Measurements from ENCODE around the gene TTC39C.

Gene TTC39C

GRCh38 chr18:23992089-23992940 lies 22.2 kb upstream of the TTC39C start:
- no peak for DNase-seq

GRCh38 chr18:23992941-23993280 lies 21.6 kb upstream of the TTC39C start:
- DNase-seq, result no peak

- peak; percentile 79 for DNase-seq
Measured at GRCh38 chr18:23994361-23994902, 20.1 kb upstream of the TTC39C start.

GRCh38 chr18:23995180-23995579 lies 19.4 kb upstream of the TTC39C start:
- DNase-seq, result no peak

GRCh38 chr18:23998018-23998417 lies 16.5 kb upstream of the TTC39C start:
- no peak for DNase-seq

- no peak for DNase-seq
Measured at GRCh38 chr18:23998820-23999219, 15.7 kb upstream of the TTC39C start.

- DNase-seq, result no peak
Measured at GRCh38 chr18:24000613-24001490, 13.7 kb upstream of the TTC39C start.

GRCh38 chr18:24002479-24002878 lies 12.1 kb upstream of the TTC39C start:
- no peak for DNase-seq

GRCh38 chr18:24003288-24003687 lies 11.3 kb upstream of the TTC39C start:
- no peak for DNase-seq

GRCh38 chr18:24003903-24004640 lies 10.5 kb upstream of the TTC39C start:
- peak; percentile 27 for DNase-seq

- no peak for DNase-seq
Measured at GRCh38 chr18:24006712-24007313, 7.7 kb upstream of the TTC39C start.

GRCh38 chr18:24009246-24009645 lies 5.3 kb upstream of the TTC39C start:
- DNase-seq, result no peak

GRCh38 chr18:24009651-24010333 lies 4.8 kb upstream of the TTC39C start:
- DNase-seq, result no peak

- DNase-seq, result no peak
Measured at GRCh38 chr18:24010673-24011072, 3.9 kb upstream of the TTC39C start.

GRCh38 chr18:24011123-24011917 lies 3.2 kb upstream of the TTC39C start:
- no peak for DNase-seq

GRCh38 chr18:24013051-24013450 lies 1.5 kb upstream of the TTC39C start:
- no peak for DNase-seq

- peak; percentile 66 for DNase-seq
Measured at GRCh38 chr18:24014986-24015638, 558 bp downstream of the TTC39C start.

- DNase-seq, result no peak
Measured at GRCh38 chr18:24015639-24016631, 1.4 kb downstream of the TTC39C start.

- peak; percentile 32 for DNase-seq
Measured at GRCh38 chr18:24016643-24017042, 2.1 kb downstream of the TTC39C start.
